A673 (cell line): ENCODE data around the gene PNRC2.

Experiments used
- CTCF ChIP-seq: fragments of 300-800, 200-600 bp; sonication (generic); conservative IDR thresholded peaks from 2 replicates; pipeline ENCODE4 v1.5.1; 2017; ENCODE audit warnings: low read depth, mild to moderate bottlenecking, antibody characterized with exemption, low read length, moderate library complexity, mixed read lengths
- EZH2 ChIP-seq: fragments of 200-600 bp; sonication (generic); IDR thresholded peaks from 2 replicates; pipeline ENCODE4 v1.6.1; 2017; ENCODE audit warnings: borderline replicate concordance, low read depth, mild to moderate bottlenecking, mixed read lengths, antibody characterized with exemption, low read length; ENCODE audit not compliant: poor library complexity, severe bottlenecking

- TF ChIP-seq CTCF (no peak), EZH2 (no peak)
These were observed 18.2 kb downstream of the PNRC2 start for GRCh38 chr1:23977854-23978191.
